ENCODE data around the gene PXYLP1.

The PXYLP1 gene

GRCh38 chr3:141250828-141251227 is 19.2 kb downstream of the PXYLP1 start:
- DNase-seq: no peak

DNA sequence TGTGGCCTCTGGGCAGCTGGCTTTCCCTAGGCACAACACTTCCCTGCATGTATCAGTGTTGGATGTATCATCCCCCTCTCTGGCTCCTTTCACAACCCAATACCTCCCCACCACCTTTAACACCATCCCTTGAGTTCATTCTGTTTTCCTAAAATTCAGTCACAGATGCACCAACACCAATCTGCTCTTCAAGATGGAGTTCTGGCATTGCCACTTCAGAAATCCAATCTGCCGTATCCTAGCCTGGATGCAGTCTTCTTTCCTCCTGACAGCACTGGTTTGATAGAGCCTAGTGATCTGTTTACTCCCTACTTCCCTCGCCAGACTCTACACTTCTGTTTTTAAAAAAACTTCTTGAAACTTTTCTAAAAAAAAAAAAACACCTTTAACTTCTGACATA is 21.7 kb downstream of the PXYLP1 start:
- DNase-seq: no peak

DNA sequence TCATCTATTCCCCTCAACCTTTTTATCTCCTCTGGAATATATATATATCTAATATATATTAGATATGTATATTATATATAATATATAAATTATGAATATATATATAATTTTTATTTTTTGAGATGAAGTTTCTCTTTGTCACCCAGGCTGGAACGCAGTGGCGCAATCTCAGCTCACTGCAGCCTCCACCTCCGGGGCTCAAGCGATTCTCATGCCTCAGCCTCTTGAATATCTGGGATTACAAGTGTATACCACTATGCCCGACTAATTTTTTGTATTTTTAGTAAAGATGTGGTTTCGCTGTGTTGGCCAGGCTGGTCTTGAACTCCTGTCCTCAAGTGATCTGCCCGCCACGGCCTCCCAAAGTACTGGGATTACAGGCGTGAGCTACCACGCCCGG is 22.2 kb downstream of the PXYLP1 start:
- DNase-seq: no peak

- DNase-seq: no peak
Observed at GRCh38 chr3:141255137-141255845, 23.7 kb downstream of the PXYLP1 start.

GRCh38 chr3:141255846-141256261 is 24.2 kb downstream of the PXYLP1 start:
- DNase-seq: peak; percentile 43

DNA sequence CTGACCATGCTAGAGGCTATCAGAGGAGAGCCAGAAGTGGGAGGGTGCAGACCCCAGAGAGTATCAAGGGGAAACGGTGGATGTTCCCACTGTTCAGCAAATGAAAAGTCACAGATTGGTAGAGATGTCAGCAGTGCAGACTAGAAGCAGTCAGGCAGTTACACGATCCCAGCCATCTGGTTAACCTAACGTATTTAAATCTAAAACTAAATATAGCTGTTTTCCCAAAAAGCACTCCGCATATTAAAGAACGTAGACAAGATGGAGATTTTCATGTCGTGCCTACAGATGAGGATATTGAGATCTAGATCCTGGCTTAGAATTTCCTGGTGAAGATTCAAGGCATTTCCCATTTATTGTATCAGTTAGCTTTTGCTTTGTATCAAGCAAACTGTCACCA is 25.2 kb downstream of the PXYLP1 start:
- DNase-seq: no peak

- no peak for DNase-seq
Observed at GRCh38 chr3:141257961-141258360, 26.3 kb downstream of the PXYLP1 start.

DNA sequence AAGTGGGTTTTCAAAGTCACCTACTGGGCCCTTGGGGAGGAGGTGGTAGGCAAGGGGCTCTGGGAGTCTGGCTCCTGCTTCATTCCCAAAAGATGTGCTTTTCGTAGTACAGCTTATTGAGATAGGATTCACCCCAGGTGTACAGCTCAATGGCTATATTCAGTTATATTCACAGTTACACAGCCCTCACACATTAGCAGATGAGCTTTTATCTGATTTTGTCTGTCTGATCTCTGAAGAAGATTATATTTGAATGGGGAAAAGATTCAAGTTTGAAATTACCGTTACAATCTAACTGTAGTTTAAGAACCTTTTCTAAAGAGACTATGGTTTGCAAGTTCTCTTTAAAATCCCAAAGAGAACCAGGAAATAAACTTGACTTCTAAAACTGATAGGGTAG is 27.3 kb downstream of the PXYLP1 start:
- DNase-seq: no peak

DNA sequence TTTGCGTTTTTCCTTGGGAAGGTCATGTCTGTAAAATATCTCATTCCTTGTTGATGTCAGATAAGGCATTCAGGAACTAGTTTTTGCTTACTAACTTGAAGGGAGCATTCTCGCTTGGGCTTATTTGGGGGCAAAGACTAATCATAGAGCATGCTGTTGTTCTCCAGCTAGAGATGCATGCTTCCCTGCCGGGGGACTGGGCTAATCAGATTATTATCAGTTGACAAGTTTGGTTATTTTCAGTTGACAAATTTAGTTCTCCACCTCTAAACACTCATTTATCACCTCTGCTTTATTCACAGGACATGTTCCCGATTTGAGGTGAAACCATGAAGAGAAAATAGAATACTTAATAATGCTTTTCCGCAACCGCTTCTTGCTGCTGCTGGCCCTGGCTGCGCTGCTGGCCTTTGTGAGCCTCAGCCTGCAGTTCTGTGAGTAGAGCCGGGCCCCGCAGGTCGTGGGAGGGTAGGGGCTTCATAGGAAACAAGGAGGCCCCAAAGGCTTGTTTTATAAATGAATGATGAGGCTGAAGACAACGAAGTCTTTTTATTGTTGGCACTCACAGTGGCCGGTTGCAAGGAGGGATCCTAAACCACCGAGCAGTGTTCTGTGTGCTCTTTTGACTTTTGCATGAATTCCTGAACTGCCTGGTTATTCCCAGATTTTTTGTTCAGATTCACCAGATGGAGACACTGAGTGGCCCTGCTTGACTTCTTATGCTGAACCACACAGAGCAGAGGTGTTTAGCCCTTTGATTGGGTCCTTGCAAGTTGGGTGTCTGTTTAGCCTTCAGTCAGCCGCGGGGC is 28.4 kb downstream of the PXYLP1 start:
- no peak for DNase-seq

GRCh38 chr3:141260630-141260927 is 29.0 kb downstream of the PXYLP1 start:
- no peak for DNase-seq

GRCh38 chr3:141261472-141262307 is 30.1 kb downstream of the PXYLP1 start:
- DNase-seq: no peak

DNA sequence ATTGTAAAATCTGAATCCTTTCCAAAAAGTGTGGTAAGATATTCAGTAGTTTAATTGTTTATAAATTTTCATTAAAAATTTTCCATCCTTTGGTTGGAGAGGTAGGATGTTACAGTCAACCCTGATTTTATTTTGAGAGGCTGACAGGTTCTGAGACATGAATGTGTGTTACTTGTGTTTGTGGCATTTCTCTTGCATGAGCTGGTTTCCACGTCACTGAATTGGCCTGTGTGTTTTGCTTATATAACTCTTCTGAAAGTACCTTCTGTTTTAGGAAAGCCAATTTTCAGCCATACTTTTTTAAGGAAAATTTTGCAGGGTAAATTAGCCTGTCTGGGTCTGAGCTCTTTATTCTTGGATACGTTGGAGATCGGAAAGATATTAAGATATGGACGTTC is 30.7 kb downstream of the PXYLP1 start:
- no peak for DNase-seq

DNA sequence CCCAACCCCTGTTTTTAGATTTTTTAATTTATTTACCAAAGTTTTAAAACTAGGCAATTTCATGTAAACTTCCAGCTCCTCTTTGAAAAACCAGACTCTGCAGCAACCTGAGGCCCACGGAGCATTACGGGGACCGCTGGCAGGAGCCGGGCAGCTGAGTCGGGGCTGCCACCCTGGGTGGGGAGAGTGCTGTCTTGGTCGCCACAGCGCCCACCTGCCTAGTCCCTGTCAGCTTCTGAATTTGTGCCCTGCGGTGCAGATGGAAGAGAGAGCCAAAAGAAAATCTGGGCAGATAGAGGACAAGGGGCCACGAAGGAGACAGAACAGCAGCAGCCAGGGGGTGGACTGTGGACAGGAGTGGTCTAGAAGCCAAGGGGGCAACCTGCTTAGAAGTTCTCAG is 34.6 kb downstream of the PXYLP1 start:
- no peak for DNase-seq

- no peak for DNase-seq
Observed at GRCh38 chr3:141266797-141267555, 35.4 kb downstream of the PXYLP1 start.

GRCh38 chr3:141267629-141268028 is 36.0 kb downstream of the PXYLP1 start:
- no peak for DNase-seq

GRCh38 chr3:141268306-141268705 is 36.7 kb downstream of the PXYLP1 start:
- no peak for DNase-seq

- DNase-seq: no peak
Observed at GRCh38 chr3:141268791-141269190, 37.2 kb downstream of the PXYLP1 start.

DNA sequence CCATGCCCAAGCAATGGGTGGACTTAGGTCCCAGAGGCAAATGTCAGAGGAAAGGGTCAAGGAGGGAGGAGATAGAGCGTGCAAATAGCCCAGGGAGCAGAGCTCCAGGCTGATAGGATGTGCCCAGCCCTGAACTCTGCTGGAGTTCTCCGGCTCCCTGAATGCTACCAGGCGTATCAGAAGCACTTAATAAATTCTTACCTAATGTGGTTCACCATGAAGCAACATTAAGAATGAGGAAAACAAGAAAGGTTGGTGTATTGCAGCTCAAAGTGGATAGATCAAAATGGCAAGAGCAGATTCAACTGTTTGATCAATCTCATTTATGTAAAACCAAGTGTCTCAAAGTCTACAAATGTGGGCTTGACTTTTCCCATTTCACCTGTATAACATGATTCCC is 38.3 kb downstream of the PXYLP1 start:
- no peak for DNase-seq

DNA sequence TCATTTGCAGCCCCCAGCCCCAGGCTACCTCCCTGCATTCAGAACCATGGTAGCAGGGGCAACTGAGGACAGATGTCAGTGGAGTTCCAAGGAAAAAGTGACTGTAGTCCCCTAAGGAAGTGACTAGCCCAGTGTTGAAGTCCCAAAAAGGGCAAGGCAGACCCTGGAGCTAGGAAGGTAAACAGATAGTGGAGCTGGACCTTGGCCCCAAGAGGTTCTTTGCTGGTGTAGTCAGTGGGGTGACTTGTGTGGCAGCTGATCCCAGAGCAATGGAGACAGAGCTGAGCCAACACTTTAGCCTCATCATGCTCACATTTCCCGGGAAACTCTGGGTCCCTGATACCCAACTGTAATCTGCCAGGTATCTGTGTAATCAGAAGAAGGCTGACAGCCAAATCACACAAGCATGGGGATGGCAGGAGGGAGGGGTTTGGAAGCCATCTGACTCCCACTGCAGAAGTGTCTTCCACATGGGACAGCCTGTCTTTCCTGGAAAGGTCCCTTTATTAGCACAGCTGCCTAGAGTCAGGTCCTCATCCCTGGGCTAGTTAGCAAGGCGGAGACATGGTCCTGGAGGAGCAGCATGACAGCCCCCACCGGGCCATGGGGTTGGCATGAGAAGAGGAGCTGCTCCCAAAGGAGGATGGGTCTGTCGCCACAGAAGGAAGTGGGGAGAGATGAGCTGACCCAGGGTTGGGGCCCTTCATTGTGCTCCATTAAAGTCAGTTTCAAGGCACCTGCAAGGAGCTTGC is 39.8 kb downstream of the PXYLP1 start:
- DNase-seq: no peak

GRCh38 chr3:141272906-141273662 is 41.5 kb downstream of the PXYLP1 start:
- DNase-seq: no peak

GRCh38 chr3:141273700-141274410 is 42.2 kb downstream of the PXYLP1 start:
- no peak for DNase-seq

Measured in stimulated activated CD4-positive, alpha-beta T cell treated with anti-CD3 and anti-CD28 coated beads, Interleukin-4, amount 100 ng/mL, for 24 hours (primary cell).